ENCODE data around the gene CTNND2.
"Not testable (repeated sequence)": the region's sequence is repeated elsewhere in the genome, so short reads cannot be mapped to it uniquely, and the experiment has no call there.

CTNND2 gene

GRCh38 chr5:11851965-11852716, 52.1 kb downstream of the CTNND2 start:
- H3K27ac ChIP-seq, result no peak overlapping the region
- no peak overlapping the region for H3K4me3 ChIP-seq (ENCODE audit: low read depth, low read length)
- H3K27me3 ChIP-seq (ENCODE audit: insufficient read depth, low read depth, severe bottlenecking), result no peaks in the 10 kb centered on the region
- DNase-seq, result no peak
- no peaks in the 10 kb centered on the region for H3K36me3 ChIP-seq
- no peaks in the 10 kb centered on the region for H3K9me3 ChIP-seq (ENCODE audit: severe bottlenecking)
- TF ChIP-seq CTCF (IDR thresholded peaks at IDR 0.05; ENCODE audit: low read depth, low read length), result no peak

- Histone ChIP-seq H3K27ac (no peak overlapping the region), H3K4me3 (ENCODE audit: low read depth, low read length) (no peak overlapping the region), H3K9me3 (ENCODE audit: severe bottlenecking) (no peaks in the 10 kb centered on the region), H3K36me3 (no peaks in the 10 kb centered on the region), H3K27me3 (ENCODE audit: insufficient read depth, low read depth, severe bottlenecking) (no peaks in the 10 kb centered on the region)
- no peak for TF ChIP-seq CTCF (IDR thresholded peaks at IDR 0.05; ENCODE audit: low read depth, low read length)
- DNase-seq, result no peak
These were observed 52.8 kb downstream of the CTNND2 start for GRCh38 chr5:11851416-11851815.

- not testable (repeated sequence) for DNase-seq; H3K27me3 ChIP-seq (ENCODE audit: insufficient read depth, low read depth, severe bottlenecking); H3K4me3 ChIP-seq (ENCODE audit: low read depth, low read length); H3K27ac ChIP-seq; H3K36me3 ChIP-seq
- peaks cover 13% of the 10 kb centered on the region for H3K9me3 ChIP-seq (ENCODE audit: severe bottlenecking)
These were observed 75.7 kb downstream of the CTNND2 start for GRCh38 chr5:11828566-11828965.

GRCh38 chr5:11822598-11822997, 81.6 kb downstream of the CTNND2 start:
- H3K9me3 ChIP-seq (ENCODE audit: severe bottlenecking), result no peaks in the 10 kb centered on the region
- DNase-seq, result no peak
- H3K36me3 ChIP-seq, result no peaks in the 10 kb centered on the region
- H3K4me3 ChIP-seq (ENCODE audit: low read depth, low read length), result no peak overlapping the region
- no peak for TF ChIP-seq CTCF (IDR thresholded peaks at IDR 0.05; ENCODE audit: low read depth, low read length)
- H3K27me3 ChIP-seq (ENCODE audit: insufficient read depth, low read depth, severe bottlenecking), result no peaks in the 10 kb centered on the region
- no peak overlapping the region for H3K27ac ChIP-seq

- DNase-seq, result no peak
- no peaks in the 10 kb centered on the region for H3K9me3 ChIP-seq (ENCODE audit: severe bottlenecking)
- no peak for TF ChIP-seq CTCF (IDR thresholded peaks at IDR 0.05; ENCODE audit: low read depth, low read length)
- H3K36me3 ChIP-seq, result no peaks in the 10 kb centered on the region
- H3K4me3 ChIP-seq (ENCODE audit: low read depth, low read length), result no peak overlapping the region
- no peaks in the 10 kb centered on the region for H3K27me3 ChIP-seq (ENCODE audit: insufficient read depth, low read depth, severe bottlenecking)
- no peak overlapping the region for H3K27ac ChIP-seq
These were observed 88.3 kb downstream of the CTNND2 start for GRCh38 chr5:11815916-11816315.

- TF ChIP-seq CTCF (IDR thresholded peaks at IDR 0.05; ENCODE audit: low read depth, low read length), result no peak
- H3K27me3 ChIP-seq (ENCODE audit: insufficient read depth, low read depth, severe bottlenecking), result no peaks in the 10 kb centered on the region
- no peak for DNase-seq
- no peaks in the 10 kb centered on the region for H3K9me3 ChIP-seq (ENCODE audit: severe bottlenecking)
- no peak overlapping the region for H3K4me3 ChIP-seq (ENCODE audit: low read depth, low read length)
- H3K36me3 ChIP-seq, result no peaks in the 10 kb centered on the region
- H3K27ac ChIP-seq, result no peak overlapping the region
These were observed 88.8 kb downstream of the CTNND2 start for GRCh38 chr5:11815481-11815880.
